Measurements from ENCODE around the gene HBG1. TPM values are rescaled to one million over a fixed set of nuclear protein-coding genes. Genes with fewer than 3 reads are reported as not detected.

Gene HBG1
- total RNA-seq, 2 donors from 2014 or later = not detected

DNA sequence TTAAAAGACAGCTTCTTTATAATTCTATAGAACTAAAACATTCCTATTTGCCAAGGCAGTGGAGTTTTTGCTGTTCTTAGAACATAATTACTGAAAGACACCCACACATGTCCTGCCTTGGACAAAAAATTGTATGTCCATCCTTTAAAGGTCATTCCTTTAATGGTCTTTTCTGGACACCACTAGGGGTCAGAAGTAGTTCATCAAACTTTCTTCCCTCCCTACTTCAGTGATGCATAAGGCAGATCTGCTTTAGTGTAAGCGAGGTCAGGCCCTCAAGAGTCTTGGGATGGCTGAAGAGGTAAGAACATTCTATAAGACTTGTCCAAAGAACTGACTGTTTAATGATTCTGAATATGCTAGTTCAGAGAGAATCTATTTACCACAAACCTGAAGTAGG, 44.9 kb downstream of the HBG1 start:
- intact Hi-C loops (cut with DNase I) = no loop called here
- no peaks in the 10 kb centered on the region for H3K27me3 ChIP-seq
- no peak for ATAC-seq
- no peaks in the 10 kb centered on the region for H3K9me3 ChIP-seq
- WGBS, 2 donors = 15 to 19% methylated on average over 1 of the region's 1 CpG
- DNase-seq = no peak
- no peak for TF ChIP-seq POLR2A (IDR thresholded peaks at IDR 0.05)
- TF ChIP-seq, protein P1, sequence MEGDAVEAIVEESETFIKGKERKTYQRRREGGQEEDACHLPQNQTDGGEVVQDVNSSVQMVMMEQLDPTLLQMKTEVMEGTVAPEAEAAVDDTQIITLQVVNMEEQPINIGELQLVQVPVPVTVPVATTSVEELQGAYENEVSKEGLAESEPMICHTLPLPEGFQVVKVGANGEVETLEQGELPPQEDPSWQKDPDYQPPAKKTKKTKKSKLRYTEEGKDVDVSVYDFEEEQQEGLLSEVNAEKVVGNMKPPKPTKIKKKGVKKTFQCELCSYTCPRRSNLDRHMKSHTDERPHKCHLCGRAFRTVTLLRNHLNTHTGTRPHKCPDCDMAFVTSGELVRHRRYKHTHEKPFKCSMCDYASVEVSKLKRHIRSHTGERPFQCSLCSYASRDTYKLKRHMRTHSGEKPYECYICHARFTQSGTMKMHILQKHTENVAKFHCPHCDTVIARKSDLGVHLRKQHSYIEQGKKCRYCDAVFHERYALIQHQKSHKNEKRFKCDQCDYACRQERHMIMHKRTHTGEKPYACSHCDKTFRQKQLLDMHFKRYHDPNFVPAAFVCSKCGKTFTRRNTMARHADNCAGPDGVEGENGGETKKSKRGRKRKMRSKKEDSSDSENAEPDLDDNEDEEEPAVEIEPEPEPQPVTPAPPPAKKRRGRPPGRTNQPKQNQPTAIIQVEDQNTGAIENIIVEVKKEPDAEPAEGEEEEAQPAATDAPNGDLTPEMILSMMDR (IDR thresholded peaks at IDR 0.05) = peak in 4 of 7 experiments; percentile 26 to 40 (median 34)
- no peak overlapping the region for H3K4me3 ChIP-seq
- no peaks in the 10 kb centered on the region for H3K36me3 ChIP-seq (replicated peaks in 1 of 2; ENCODE audit: insufficient read depth in 1 of 2, low read depth in 2 of 2)
- no peaks in the 10 kb centered on the region for H3K4me1 ChIP-seq
- no peak overlapping the region for H3K27ac ChIP-seq

DNA sequence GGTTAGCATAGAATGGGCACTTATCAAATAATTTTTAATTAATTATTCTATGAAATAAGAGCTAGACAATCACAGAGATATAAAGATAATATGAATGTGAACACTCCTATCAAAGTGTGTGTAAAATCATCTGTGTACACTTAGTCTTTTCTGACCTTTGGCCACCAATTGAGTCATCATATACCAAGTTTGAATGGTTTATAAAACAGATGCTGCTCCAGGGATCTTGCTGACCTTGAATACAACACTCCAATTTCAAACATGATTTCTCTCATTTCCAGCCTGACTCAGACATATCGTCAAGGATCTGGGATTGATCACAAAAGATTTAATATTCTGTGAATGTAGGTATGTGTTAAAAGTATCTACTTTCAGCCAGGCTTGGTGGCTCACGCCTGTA, 46.3 kb downstream of the HBG1 start:
- ATAC-seq = no peak
- no peaks in the 10 kb centered on the region for H3K9me3 ChIP-seq
- no peak for DNase-seq
- H3K4me1 ChIP-seq = no peaks in the 10 kb centered on the region
- 34 to 39% methylated on average over 2 of the region's 2 CpGs for whole genome bisulfite sequencing, 2 donors
- no peak overlapping the region for H3K4me3 ChIP-seq
- H3K36me3 ChIP-seq (replicated peaks in 1 of 2; ENCODE audit: insufficient read depth in 1 of 2, low read depth in 2 of 2) = no peaks in the 10 kb centered on the region
- TF ChIP-seq, protein P1 (IDR thresholded peaks at IDR 0.05) = no peak
- no peak for TF ChIP-seq POLR2A (IDR thresholded peaks at IDR 0.05)
- intact Hi-C loops (cut with DNase I) = no loop called here
- no peaks in the 10 kb centered on the region for H3K27me3 ChIP-seq
- no peak overlapping the region for H3K27ac ChIP-seq

DNA sequence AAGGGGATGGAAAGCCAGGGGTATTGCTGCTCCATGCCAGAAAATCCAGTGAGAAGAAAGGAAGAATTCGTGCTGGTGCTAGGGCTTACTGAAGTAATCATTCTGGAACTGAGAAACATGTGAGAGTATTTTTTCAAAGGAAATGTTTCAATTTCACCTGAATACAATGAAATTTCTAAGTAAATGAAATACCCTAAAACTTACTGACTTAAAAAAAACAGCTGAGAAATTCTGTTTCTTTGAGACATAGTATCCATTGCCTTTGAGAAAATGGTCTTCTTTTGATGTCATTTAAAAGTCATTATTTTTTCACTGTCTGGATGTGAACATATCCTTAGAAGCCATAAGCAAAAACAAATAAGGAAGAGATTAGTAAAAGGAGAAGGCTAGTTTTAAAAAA, 49.1 kb downstream of the HBG1 start, which contains the start of gene OR51V1:
TSS of gene OR51V1 (minus strand) at position 101 of the 400 bp plus-strand sequence. CDS start at position 101, 0 bp downstream.
- H3K27me3 ChIP-seq = no peaks in the 10 kb centered on the region
- no peaks in the 10 kb centered on the region for H3K36me3 ChIP-seq (replicated peaks in 1 of 2; ENCODE audit: insufficient read depth in 1 of 2, low read depth in 2 of 2)
- H3K27ac ChIP-seq = no peak within 1 kb of the TSS
- no peaks in the 10 kb centered on the region for H3K9me3 ChIP-seq
- 36 to 38% methylated on average over 1 of the region's 1 CpG for WGBS, 2 donors
- ATAC-seq = no peak
- intact Hi-C loops (cut with DNase I) = no loop called here
- TF ChIP-seq, protein P1 (IDR thresholded peaks at IDR 0.05) = no peak
- no peak for TF ChIP-seq POLR2A (IDR thresholded peaks at IDR 0.05)
- no peaks in the 10 kb centered on the region for H3K4me1 ChIP-seq
- DNase-seq = no peak
- no peak within 1 kb of the TSS for H3K4me3 ChIP-seq

DNA sequence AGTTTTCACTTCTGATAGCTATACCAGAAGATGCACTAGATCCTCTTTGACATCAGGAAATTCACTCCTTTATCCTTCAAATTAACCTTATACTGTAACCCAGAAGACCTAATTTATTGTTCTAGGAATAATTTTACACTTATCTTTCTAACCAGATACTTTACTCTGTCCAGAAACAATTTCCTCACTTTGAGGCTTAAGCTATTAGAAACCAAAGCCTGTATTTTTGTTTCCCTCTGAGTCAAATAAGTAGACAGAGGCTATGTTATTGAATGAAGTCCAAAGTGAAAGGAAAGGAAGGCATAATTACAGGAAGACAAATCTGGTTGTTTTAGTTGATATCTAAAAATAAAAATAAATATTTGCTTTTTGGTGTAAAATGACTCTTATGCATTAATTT, 51.4 kb downstream of the HBG1 start:
- intact Hi-C loops (cut with DNase I) = no loop called here
- Histone ChIP-seq H3K9me3 (no peaks in the 10 kb centered on the region), H3K4me1 (no peaks in the 10 kb centered on the region), H3K4me3 (no peak overlapping the region), H3K27ac (no peak overlapping the region), H3K27me3 (no peaks in the 10 kb centered on the region), H3K36me3 (replicated peaks in 1 of 2; ENCODE audit: insufficient read depth in 1 of 2, low read depth in 2 of 2) (no peaks in the 10 kb centered on the region)
- TF ChIP-seq, protein P1 (IDR thresholded peaks at IDR 0.05) = no peak
- TF ChIP-seq POLR2A (IDR thresholded peaks at IDR 0.05) = no peak
- ATAC-seq = no peak
- DNase-seq = no peak

Other genes with a start within 250 kb of the HBG1 start
- not detected for gene OR52J3, start 203.3 kb downstream of the HBG1 start, total RNA-seq
- gene OR52E2, start 190.2 kb downstream of the HBG1 start, total RNA-seq = not detected
- not detected for gene OR52E1, start 180.3 kb downstream of the HBG1 start, total RNA-seq
- gene OR52A5, start 111.5 kb downstream of the HBG1 start, total RNA-seq = not detected
- gene OR52A1, start 95.1 kb downstream of the HBG1 start, total RNA-seq = not detected
- gene OR51V1, start 49.2 kb downstream of the HBG1 start, total RNA-seq = not detected
- 10 to 100 TPM in 1 of 2 donors, not detected in 1; 13.0 TPM for gene HBB, start 22.8 kb downstream of the HBG1 start, total RNA-seq
- not detected for gene HBD, start 15.4 kb downstream of the HBG1 start, total RNA-seq
- gene HBG2, start 4.9 kb upstream of the HBG1 start, total RNA-seq = not detected
- not detected for gene HBE1, start 20.1 kb upstream of the HBG1 start, total RNA-seq
- under 1 TPM; 0.52 to 0.66 TPM for gene OR51B4, start 52.1 kb upstream of the HBG1 start, total RNA-seq
- gene OR51B2, start 74.4 kb upstream of the HBG1 start, total RNA-seq = under 1 TPM in 1 of 2 donors, not detected in 1; 0.78 TPM
- not detected for gene OR51B5, start 93.7 kb upstream of the HBG1 start, total RNA-seq
- gene OR51B6, start 101.7 kb upstream of the HBG1 start, total RNA-seq = not detected
- not detected for gene OR51M1, start 134.0 kb upstream of the HBG1 start, total RNA-seq
- gene OR51Q1, start 172.3 kb upstream of the HBG1 start, total RNA-seq = not detected
- gene OR51I1, start 191.7 kb upstream of the HBG1 start, total RNA-seq = not detected
- gene OR51I2, start 199.5 kb upstream of the HBG1 start, total RNA-seq = not detected
- not detected for gene OR52D1, start 238.8 kb upstream of the HBG1 start, total RNA-seq